Neural progenitor cell (in vitro differentiated cells): ENCODE measurements around the gene TEAD3.
"Not testable (repeated sequence)": the region's sequence is repeated elsewhere in the genome, so short reads cannot be mapped to it uniquely, and the experiment has no call there.

Source experiments
- CTCF ChIP-seq: fragments of 200-600 bp; sonication (generic); IDR thresholded peaks from 2 replicates; pipeline ENCODE4 v1.5.1; 2017; ENCODE audit warnings: antibody characterized with exemption, mild to moderate bottlenecking
- EZH2 ChIP-seq: fragments of 200-600 bp; sonication (generic); IDR thresholded peaks from 2 replicates; pipeline ENCODE4 v1.6.1; 2017; ENCODE audit warnings: antibody characterized with exemption, mild to moderate bottlenecking, moderate library complexity

- TF ChIP-seq CTCF, EZH2: not testable (repeated sequence)
Measured at GRCh38 chr6:35438378-35439065, 58.4 kb downstream of the TEAD3 start.
